GM12878 (cell line): Measurements from ENCODE around the gene CD3D. TPM values are rescaled to one million over a fixed set of nuclear protein-coding genes. Genes with fewer than 3 reads are reported as not detected.

Experiments used
- ATAC-seq: fragments of 200-7000 bp; cut with Tn5 transposase; 3 replicates; pipeline ENCODE4 v1.9.1; 2020; ENCODE audit warnings: mild to moderate bottlenecking, moderate library complexity
- BruUV-seq: library from RNA; stranded (reverse); fragments of 400-500 nt; replicated peaks from 2 replicates; lab custom pipeline; 2021; lab: Mats Ljungman, UMichigan
- CTCF ChIA-PET: fragments of 300-600 bp; sonication (Branson Sonifier 250); formaldehyde crosslinking; extraction: SDS; loops from one replicate; lab custom pipeline; 2021; ENCODE audit warnings: inconsistent platforms; lab: Yijun Ruan, JAX
- POLR2A ChIA-PET: fragments of 350-600 bp; formaldehyde crosslinking; extraction: SDS; loops from one replicate; lab custom pipeline; 2021; ENCODE audit warnings: inconsistent platforms; lab: Charles Lee
- RAD21 ChIA-PET: fragments of 300-600 bp; sonication (Branson Sonifier 250); formaldehyde crosslinking; loops from one replicate; lab custom pipeline; 2023; ENCODE audit warnings: antibody characterized with exemption; ENCODE audit not compliant: unreplicated experiment; lab: Charles Lee
- SMC1A ChIA-PET: fragments of 300-600 bp; sonication (Branson Sonifier 250); formaldehyde crosslinking; loops from one replicate; lab custom pipeline; 2023; ENCODE audit not compliant: unreplicated experiment, uncharacterized antibody; lab: Charles Lee
- DNase-seq: peaks from one replicate; pipeline ENCODE4 v3.0.0-alpha.2; 2011; ENCODE audit warnings: low read depth, low spot score
- FAIRE-seq: peaks from 3 replicates; lab custom pipeline; 2011; peaks lifted over from hg19 to GRCh38; lab: Jason Lieb, UNC
- H2AFZ ChIP-seq: 2 replicates; pipeline ENCODE4 v1.6.0; 2011; ENCODE audit warnings: low read depth, low read length, control low read depth; ENCODE audit not compliant: control insufficient read depth
- H3K27ac ChIP-seq: 2 replicates; pipeline ENCODE4 v1.5.1; 2011; ENCODE audit warnings: control low read depth; ENCODE audit not compliant: control insufficient read depth, insufficient read depth
- H3K27me3 ChIP-seq, 2 experiments: replicated peaks in 1 of 2; 2 replicates each; pipeline versions ENCODE4 v1.6.0 to v1.6.1; 2011; ENCODE audit warnings: low read length in 1 of 2; ENCODE audit not compliant: control insufficient read depth in 2 of 2, insufficient read depth in 2 of 2
- H3K36me3 ChIP-seq, 2 experiments: 2 replicates each; pipeline ENCODE4 v1.5.1; 2011; ENCODE audit warnings: low read length in 1 of 2; ENCODE audit not compliant: control insufficient read depth in 2 of 2, insufficient read depth in 2 of 2
- H3K4me1 ChIP-seq: 2 replicates; pipeline ENCODE4 v1.6.1; 2011; ENCODE audit warnings: mild to moderate bottlenecking, low read length, moderate library complexity, mixed read lengths; ENCODE audit not compliant: control insufficient read depth, insufficient read depth
- H3K4me2 ChIP-seq: 2 replicates; pipeline ENCODE4 v1.6.0; 2011; ENCODE audit warnings: control low read depth; ENCODE audit not compliant: control insufficient read depth, insufficient read depth
- H3K4me3 ChIP-seq: fragments of 200-600 bp; sonication (generic); 2 replicates; pipeline ENCODE4 v1.5.1; 2016
- H3K79me2 ChIP-seq: 2 replicates; pipeline ENCODE4 v1.6.0; 2011; ENCODE audit warnings: low read length; ENCODE audit not compliant: control insufficient read depth, insufficient read depth
- H3K9ac ChIP-seq: 2 replicates; pipeline ENCODE4 v1.8.0; 2011; ENCODE audit warnings: low read length, control low read depth, mixed read lengths; ENCODE audit not compliant: control insufficient read depth, insufficient read depth
- H3K9me3 ChIP-seq: replicated peaks from 3 replicates; pipeline ENCODE4 v1.5.1; 2011; ENCODE audit warnings: mild to moderate bottlenecking, low read length; ENCODE audit not compliant: control insufficient read depth, insufficient read depth
- H4K20me1 ChIP-seq: 2 replicates; pipeline ENCODE4 v1.6.0; 2011; ENCODE audit not compliant: control insufficient read depth, insufficient read depth
- ASH2L ChIP-seq: fragments of 300-600, 200-600 bp; sonication (generic); IDR thresholded peaks from 2 replicates; pipeline ENCODE4 v1.6.1; 2017; ENCODE audit warnings: low read depth, mild to moderate bottlenecking, borderline replicate concordance
- BHLHE40 ChIP-seq, 2 experiments: fragments of 450-650 bp in 1 of 2; IDR thresholded peaks; 2 replicates each; pipeline ENCODE4 v1.6.1; 2011 to 2017; ENCODE audit warnings: low read depth in 2 of 2, borderline replicate concordance in 1 of 2, improper control_type of control experiment in 1 of 2, low read length in 1 of 2, mild to moderate bottlenecking in 1 of 2
- CHD2 ChIP-seq: IDR thresholded peaks from 2 replicates; pipeline ENCODE4 v1.6.1; 2011; ENCODE audit warnings: low read depth, low read length, improper control_type of control experiment, borderline replicate concordance
- ESRRA ChIP-seq: IDR thresholded peaks from 2 replicates; pipeline ENCODE4 v1.6.1; 2012; ENCODE audit warnings: mild to moderate bottlenecking, low read length, improper control_type of control experiment
- GABPA ChIP-seq: IDR thresholded peaks from 2 replicates; pipeline ENCODE4 v1.6.1; 2014; ENCODE audit warnings: antibody characterized with exemption, low read depth, mild to moderate bottlenecking, inconsistent platforms
- HDAC2 ChIP-seq: fragments of 200-600 bp; sonication (generic); IDR thresholded peaks from 2 replicates; pipeline ENCODE4 v1.6.1; 2017
- MTA3 ChIP-seq: IDR thresholded peaks from 2 replicates; pipeline ENCODE4 v1.6.1; 2012; ENCODE audit warnings: low read length, inconsistent platforms, borderline replicate concordance
- NR2F1 ChIP-seq: fragments of 450-650 bp; conservative IDR thresholded peaks from 2 replicates; pipeline ENCODE4 v1.6.1; 2017; ENCODE audit warnings: mild to moderate bottlenecking
- NRF1 ChIP-seq: conservative IDR thresholded peaks from 2 replicates; pipeline ENCODE4 v1.6.1; 2011; ENCODE audit warnings: mild to moderate bottlenecking, low read depth, low read length, improper control_type of control experiment
- POLR2A ChIP-seq: IDR thresholded peaks from 2 replicates; pipeline ENCODE4 v1.6.1; 2011; ENCODE audit warnings: low read depth, mild to moderate bottlenecking, low read length
- POU2F2 ChIP-seq: IDR thresholded peaks from 3 replicates; pipeline ENCODE4 v1.6.1; 2011; ENCODE audit warnings: low read depth, mild to moderate bottlenecking, low read length, borderline replicate concordance
- SMARCA5 ChIP-seq: fragments of 450-650 bp; IDR thresholded peaks from 2 replicates; pipeline ENCODE4 v1.6.1; 2017; ENCODE audit warnings: mild to moderate bottlenecking
- ZSCAN29 ChIP-seq: fragments of 450-650 bp; IDR thresholded peaks from 2 replicates; pipeline ENCODE4 v1.6.1; 2017; ENCODE audit warnings: mild to moderate bottlenecking, moderate library complexity
- WGBS: methylation state at CpG from one replicate; pipeline ENCODE4 v1.1.6; 2016; ENCODE audit warnings: low lambda C conversion rate; ENCODE audit not compliant: insufficient replicate concordance, insufficient coverage; ENCODE audit errors: missing lambda C conversion rate; 5-methylcytosine and 5-hydroxymethylcytosine counted together
- in situ Hi-C: fragments of 300-500 bp; cut with MboI; formaldehyde crosslinking; loops from 9 replicates; pipeline ENCODE4 v1.14.3; 2018; ENCODE audit warnings: mixed read lengths
- intact Hi-C: fragments of 100-400 bp; cut with micrococcal nuclease; formaldehyde crosslinking; loops from one replicate; pipeline ENCODE4 v1.14.2; 2022; ENCODE audit not compliant: unreplicated experiment
- polyA plus RNA-seq, 11 experiments: library from polyadenylated mRNA; depleted of rRNA in 4 of 11; unstranded in 6 of 11; stranded (reverse) in 5 of 11; fragments of >200 nt; fragmentation: Nextera tagmentation in 4 of 11; fragmentation: Illumina TruSeq in 1 of 11; extraction: Ambion mirVana in 4 of 11; extraction: Trizol in 1 of 11; gene quantifications; 1 replicate in 1 of 11; 2 replicates in 10 of 11; pipeline versions ENCODE4 v1.2.1 to v1.2.3, GENCODE V29; 2011 to 2016; ENCODE audit warnings: inconsistent platforms in 2 of 11, missing spikeins in 2 of 11, low read depth in 1 of 11
- total RNA-seq, 4 experiments: library from RNA; depleted of rRNA in 3 of 4; stranded (reverse); fragments of >200 nt in 3 of 4; fragmentation: Illumina TruSeq in 1 of 4; extraction: Trizol in 1 of 4; gene quantifications; 2 replicates each; pipeline versions ENCODE4 v1.2.1 to v1.2.3, GENCODE V29; 2013 to 2021
- TF ChIP-seq, protein P1 (sequence below): fragments of 450-650 bp; IDR thresholded peaks from 2 replicates; pipeline ENCODE4 v1.6.1; 2014; ENCODE audit warnings: mild to moderate bottlenecking
- TF ChIP-seq, protein P2 (sequence below): fragments of 150-350 bp; IDR thresholded peaks from 2 replicates; pipeline ENCODE4 v1.6.1; 2016; ENCODE audit warnings: low read depth, low read length
- TF ChIP-seq, protein P3 (sequence below): fragments of 450-650 bp; IDR thresholded peaks from 2 replicates; pipeline ENCODE4 v1.6.1; 2017; ENCODE audit warnings: mild to moderate bottlenecking, moderate library complexity

Gene CD3D
- total and polyA plus RNA-seq, 10 of the 15 experiments (the other 5 are each of a cell fraction or from before 2014, with no cell fraction given) = 0.13 to 0.69 (median 0.29) TPM; not detected in 6

DNA sequence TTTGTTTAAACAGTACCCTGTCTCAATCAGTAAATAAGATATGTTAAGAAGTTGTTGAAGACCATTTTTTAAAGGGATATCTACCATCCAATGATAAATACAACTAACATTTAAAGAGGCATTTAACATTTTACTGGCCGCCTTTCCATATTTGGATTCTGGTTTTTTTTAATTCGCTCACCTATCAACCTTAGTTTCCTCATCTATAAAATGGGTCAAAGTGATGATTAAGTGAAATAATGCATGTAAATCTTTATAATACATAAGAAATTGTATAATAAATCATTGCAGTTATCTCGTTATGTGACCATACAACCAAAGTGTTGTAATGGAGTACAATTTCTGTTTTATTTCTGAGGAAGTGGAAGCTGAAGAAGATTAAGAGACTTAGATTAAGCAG is 41.2 kb upstream of the CD3D start:
- BruUV-seq = no TSS peak
- no peaks in the 10 kb centered on the region for H3K9me3 ChIP-seq
- H3K27ac ChIP-seq = no peak overlapping the region
- ChIA-PET POLR2A (no interaction called here), RAD21 (no interaction called here), SMC1A (interaction anchor here (1.3 kb wide), 1 partner anchor 16 kb away, joined by 3 read pairs; no protein-coding TSS in a partner anchor), CTCF (interaction anchor here (0.5 to 0.8 kb wide), 2 partner anchors 185 to 188 kb away, joined by 3 to 4 read pairs; no protein-coding TSS in a partner anchor)
- H3K36me3 ChIP-seq = peaks cover 9 to 51% of the 10 kb centered on the region in 2 experiments
- H4K20me1 ChIP-seq = no peaks in the 10 kb centered on the region
- H3K79me2 ChIP-seq = no peaks in the 10 kb centered on the region
- H2AFZ ChIP-seq = no peak overlapping the region
- intact Hi-C loops (no loop called here), in situ Hi-C loops (loop anchor here (25.0 kb wide), 1 partner anchor 104 kb away; no protein-coding TSS in a partner anchor)
- no peak overlapping the region for H3K4me2 ChIP-seq
- 95% methylated on average over 3 of the region's 3 CpGs for WGBS
- no peaks in the 10 kb centered on the region for H3K27me3 ChIP-seq
- DNase-seq (no peak), ATAC-seq (no peak), FAIRE-seq (no peak)
- no peaks in the 10 kb centered on the region for H3K4me1 ChIP-seq
- no peak overlapping the region for H3K4me3 ChIP-seq
- TF ChIP-seq, protein P1, sequence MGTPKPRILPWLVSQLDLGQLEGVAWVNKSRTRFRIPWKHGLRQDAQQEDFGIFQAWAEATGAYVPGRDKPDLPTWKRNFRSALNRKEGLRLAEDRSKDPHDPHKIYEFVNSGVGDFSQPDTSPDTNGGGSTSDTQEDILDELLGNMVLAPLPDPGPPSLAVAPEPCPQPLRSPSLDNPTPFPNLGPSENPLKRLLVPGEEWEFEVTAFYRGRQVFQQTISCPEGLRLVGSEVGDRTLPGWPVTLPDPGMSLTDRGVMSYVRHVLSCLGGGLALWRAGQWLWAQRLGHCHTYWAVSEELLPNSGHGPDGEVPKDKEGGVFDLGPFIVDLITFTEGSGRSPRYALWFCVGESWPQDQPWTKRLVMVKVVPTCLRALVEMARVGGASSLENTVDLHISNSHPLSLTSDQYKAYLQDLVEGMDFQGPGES = no peak
- TF ChIP-seq, protein P2, sequence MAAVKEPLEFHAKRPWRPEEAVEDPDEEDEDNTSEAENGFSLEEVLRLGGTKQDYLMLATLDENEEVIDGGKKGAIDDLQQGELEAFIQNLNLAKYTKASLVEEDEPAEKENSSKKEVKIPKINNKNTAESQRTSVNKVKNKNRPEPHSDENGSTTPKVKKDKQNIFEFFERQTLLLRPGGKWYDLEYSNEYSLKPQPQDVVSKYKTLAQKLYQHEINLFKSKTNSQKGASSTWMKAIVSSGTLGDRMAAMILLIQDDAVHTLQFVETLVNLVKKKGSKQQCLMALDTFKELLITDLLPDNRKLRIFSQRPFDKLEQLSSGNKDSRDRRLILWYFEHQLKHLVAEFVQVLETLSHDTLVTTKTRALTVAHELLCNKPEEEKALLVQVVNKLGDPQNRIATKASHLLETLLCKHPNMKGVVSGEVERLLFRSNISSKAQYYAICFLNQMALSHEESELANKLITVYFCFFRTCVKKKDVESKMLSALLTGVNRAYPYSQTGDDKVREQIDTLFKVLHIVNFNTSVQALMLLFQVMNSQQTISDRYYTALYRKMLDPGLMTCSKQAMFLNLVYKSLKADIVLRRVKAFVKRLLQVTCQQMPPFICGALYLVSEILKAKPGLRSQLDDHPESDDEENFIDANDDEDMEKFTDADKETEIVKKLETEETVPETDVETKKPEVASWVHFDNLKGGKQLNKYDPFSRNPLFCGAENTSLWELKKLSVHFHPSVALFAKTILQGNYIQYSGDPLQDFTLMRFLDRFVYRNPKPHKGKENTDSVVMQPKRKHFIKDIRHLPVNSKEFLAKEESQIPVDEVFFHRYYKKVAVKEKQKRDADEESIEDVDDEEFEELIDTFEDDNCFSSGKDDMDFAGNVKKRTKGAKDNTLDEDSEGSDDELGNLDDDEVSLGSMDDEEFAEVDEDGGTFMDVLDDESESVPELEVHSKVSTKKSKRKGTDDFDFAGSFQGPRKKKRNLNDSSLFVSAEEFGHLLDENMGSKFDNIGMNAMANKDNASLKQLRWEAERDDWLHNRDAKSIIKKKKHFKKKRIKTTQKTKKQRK = no peak
- TF ChIP-seq NR2F1 (no peak), HDAC2 (no peak), POLR2A (no peak), NRF1 (no peak), CHD2 (no peak), POU2F2 (no peak), SMARCA5 (no peak), MTA3 (no peak), BHLHE40 (IDR thresholded peaks at IDR 0.05; ENCODE audit: borderline replicate concordance in 1 of 2, low read depth in 2 of 2, low read length in 1 of 2) (no peak), ESRRA (no peak), ZSCAN29 (no peak), ASH2L (no peak), GABPA (no peak)
- TF ChIP-seq, protein P3, sequence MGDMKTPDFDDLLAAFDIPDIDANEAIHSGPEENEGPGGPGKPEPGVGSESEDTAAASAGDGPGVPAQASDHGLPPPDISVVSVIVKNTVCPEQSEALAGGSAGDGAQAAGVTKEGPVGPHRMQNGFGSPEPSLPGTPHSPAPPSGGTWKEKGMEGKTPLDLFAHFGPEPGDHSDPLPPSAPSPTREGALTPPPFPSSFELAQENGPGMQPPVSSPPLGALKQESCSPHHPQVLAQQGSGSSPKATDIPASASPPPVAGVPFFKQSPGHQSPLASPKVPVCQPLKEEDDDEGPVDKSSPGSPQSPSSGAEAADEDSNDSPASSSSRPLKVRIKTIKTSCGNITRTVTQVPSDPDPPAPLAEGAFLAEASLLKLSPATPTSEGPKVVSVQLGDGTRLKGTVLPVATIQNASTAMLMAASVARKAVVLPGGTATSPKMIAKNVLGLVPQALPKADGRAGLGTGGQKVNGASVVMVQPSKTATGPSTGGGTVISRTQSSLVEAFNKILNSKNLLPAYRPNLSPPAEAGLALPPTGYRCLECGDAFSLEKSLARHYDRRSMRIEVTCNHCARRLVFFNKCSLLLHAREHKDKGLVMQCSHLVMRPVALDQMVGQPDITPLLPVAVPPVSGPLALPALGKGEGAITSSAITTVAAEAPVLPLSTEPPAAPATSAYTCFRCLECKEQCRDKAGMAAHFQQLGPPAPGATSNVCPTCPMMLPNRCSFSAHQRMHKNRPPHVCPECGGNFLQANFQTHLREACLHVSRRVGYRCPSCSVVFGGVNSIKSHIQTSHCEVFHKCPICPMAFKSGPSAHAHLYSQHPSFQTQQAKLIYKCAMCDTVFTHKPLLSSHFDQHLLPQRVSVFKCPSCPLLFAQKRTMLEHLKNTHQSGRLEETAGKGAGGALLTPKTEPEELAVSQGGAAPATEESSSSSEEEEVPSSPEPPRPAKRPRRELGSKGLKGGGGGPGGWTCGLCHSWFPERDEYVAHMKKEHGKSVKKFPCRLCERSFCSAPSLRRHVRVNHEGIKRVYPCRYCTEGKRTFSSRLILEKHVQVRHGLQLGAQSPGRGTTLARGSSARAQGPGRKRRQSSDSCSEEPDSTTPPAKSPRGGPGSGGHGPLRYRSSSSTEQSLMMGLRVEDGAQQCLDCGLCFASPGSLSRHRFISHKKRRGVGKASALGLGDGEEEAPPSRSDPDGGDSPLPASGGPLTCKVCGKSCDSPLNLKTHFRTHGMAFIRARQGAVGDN = no peak
- H3K9ac ChIP-seq = no peak overlapping the region
